HFFc6 (cell line): ENCODE results near the gene ZNF862. TPM values are rescaled to one million over a fixed set of nuclear protein-coding genes. Genes with fewer than 3 reads are reported as not detected.

Source experiments
- DNase-seq: peaks from one replicate; pipeline ENCODE4 v3.0.0-alpha.2; 2018
- H3K27ac Mint-ChIP-seq: 2 replicates; pipeline ENCODE4 v1.8.0; 2020; ENCODE audit warnings: mild to moderate bottlenecking, mixed read lengths
- H3K27me3 Mint-ChIP-seq: 2 replicates; pipeline ENCODE4 v1.8.0; 2021; ENCODE audit warnings: mild to moderate bottlenecking, moderate library complexity, mixed read lengths; ENCODE audit not compliant: insufficient read depth
- H3K36me3 Mint-ChIP-seq: 2 replicates; pipeline ENCODE4 v1.8.0; 2021; ENCODE audit warnings: low read depth, mixed read lengths
- H3K4me1 Mint-ChIP-seq: 2 replicates; pipeline ENCODE4 v1.8.0; 2020; ENCODE audit warnings: low read depth, mixed read lengths
- H3K4me3 Mint-ChIP-seq: 2 replicates; pipeline ENCODE4 v1.8.0; 2020; ENCODE audit warnings: mild to moderate bottlenecking, moderate library complexity, mixed read lengths
- H3K9me3 Mint-ChIP-seq: 2 replicates; pipeline ENCODE4 v1.8.0; 2020; ENCODE audit warnings: mild to moderate bottlenecking, mixed read lengths
- total RNA-seq, 6 experiments: library from RNA; stranded (reverse); fragmentation: NEBNext Ultra II Directional; extraction: Animal tissue kit (Norgen Biotek cat#: 25700); gene quantifications; 2 replicates in 1 of 6; 3 replicates in 5 of 6; pipeline ENCODE4 v1.2.3, GENCODE V29; 2021
- TF ChIP-seq, protein P1 (sequence below): fragments of 200-600 bp; sonication (generic); IDR thresholded peaks from 2 replicates; pipeline ENCODE4 v1.5.0; 2021; ENCODE audit warnings: antibody characterized with exemption, mild to moderate bottlenecking

Gene ZNF862
- total RNA-seq, 6 experiments from 2014 or later: 5.2 to 8.2 (median 6.9) TPM

- Mint-ChIP-seq H3K4me3 (no peak overlapping the region), H3K4me1 (no peaks in the 10 kb centered on the region), H3K36me3 (no peaks in the 10 kb centered on the region), H3K27ac (no peak overlapping the region), H3K9me3 (no peaks in the 10 kb centered on the region), H3K27me3 (peaks cover 13% of the 10 kb centered on the region)
- TF ChIP-seq, protein P1, sequence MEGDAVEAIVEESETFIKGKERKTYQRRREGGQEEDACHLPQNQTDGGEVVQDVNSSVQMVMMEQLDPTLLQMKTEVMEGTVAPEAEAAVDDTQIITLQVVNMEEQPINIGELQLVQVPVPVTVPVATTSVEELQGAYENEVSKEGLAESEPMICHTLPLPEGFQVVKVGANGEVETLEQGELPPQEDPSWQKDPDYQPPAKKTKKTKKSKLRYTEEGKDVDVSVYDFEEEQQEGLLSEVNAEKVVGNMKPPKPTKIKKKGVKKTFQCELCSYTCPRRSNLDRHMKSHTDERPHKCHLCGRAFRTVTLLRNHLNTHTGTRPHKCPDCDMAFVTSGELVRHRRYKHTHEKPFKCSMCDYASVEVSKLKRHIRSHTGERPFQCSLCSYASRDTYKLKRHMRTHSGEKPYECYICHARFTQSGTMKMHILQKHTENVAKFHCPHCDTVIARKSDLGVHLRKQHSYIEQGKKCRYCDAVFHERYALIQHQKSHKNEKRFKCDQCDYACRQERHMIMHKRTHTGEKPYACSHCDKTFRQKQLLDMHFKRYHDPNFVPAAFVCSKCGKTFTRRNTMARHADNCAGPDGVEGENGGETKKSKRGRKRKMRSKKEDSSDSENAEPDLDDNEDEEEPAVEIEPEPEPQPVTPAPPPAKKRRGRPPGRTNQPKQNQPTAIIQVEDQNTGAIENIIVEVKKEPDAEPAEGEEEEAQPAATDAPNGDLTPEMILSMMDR: no peak
- no peak for DNase-seq
Measured at GRCh38 chr7:149823191-149823630, 15.0 kb upstream of the ZNF862 start.

DNA sequence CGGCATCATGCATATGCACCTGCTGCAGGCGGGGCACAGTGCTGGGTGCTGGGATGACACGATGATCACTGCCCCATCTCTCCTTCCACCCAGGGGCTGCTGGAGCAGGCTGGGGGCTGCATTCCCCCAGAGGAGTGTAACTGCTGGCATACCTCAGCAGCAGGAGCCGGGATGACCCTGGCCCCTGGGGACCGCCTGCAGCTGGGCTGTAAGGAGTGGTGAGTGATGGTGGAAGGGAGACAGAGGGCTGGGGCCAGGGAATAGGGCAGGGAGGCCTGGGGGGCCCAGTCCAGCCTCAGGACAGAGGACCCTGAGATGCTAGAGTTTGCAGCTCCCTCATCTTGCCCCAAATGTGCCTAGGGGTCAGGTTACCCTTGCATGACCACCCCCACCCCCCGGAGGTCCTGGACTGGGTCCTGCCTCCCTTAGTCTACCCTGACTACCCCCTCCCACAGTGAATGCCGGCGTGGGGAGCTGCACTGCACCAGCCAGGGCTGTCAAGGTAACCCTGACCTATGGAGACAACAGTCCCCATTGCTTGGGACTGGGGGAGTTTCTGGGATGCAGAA lies 14.5 kb upstream of the ZNF862 start:
- no peak overlapping the region for H3K4me3 Mint-ChIP-seq
- no peaks in the 10 kb centered on the region for H3K9me3 Mint-ChIP-seq
- peaks cover 13% of the 10 kb centered on the region for H3K27me3 Mint-ChIP-seq
- no peaks in the 10 kb centered on the region for H3K36me3 Mint-ChIP-seq
- no peak for DNase-seq
- no peaks in the 10 kb centered on the region for H3K4me1 Mint-ChIP-seq
- no peak overlapping the region for H3K27ac Mint-ChIP-seq
- TF ChIP-seq, protein P1: no peak

- no peaks in the 10 kb centered on the region for H3K9me3 Mint-ChIP-seq
- no peak overlapping the region for H3K4me3 Mint-ChIP-seq
- no peak for DNase-seq
- no peak overlapping the region for H3K27ac Mint-ChIP-seq
- H3K27me3 Mint-ChIP-seq: peaks cover 13% of the 10 kb centered on the region
- no peaks in the 10 kb centered on the region for H3K4me1 Mint-ChIP-seq
- TF ChIP-seq, protein P1: no peak
- no peaks in the 10 kb centered on the region for H3K36me3 Mint-ChIP-seq
Measured at GRCh38 chr7:149824301-149824741, 13.9 kb upstream of the ZNF862 start.

GRCh38 chr7:149824748-149825566 lies 13.2 kb upstream of the ZNF862 start:
- no peaks in the 10 kb centered on the region for H3K4me1 Mint-ChIP-seq
- TF ChIP-seq, protein P1: no peak
- DNase-seq: no peak
- H3K9me3 Mint-ChIP-seq: no peaks in the 10 kb centered on the region
- no peaks in the 10 kb centered on the region for H3K36me3 Mint-ChIP-seq
- H3K4me3 Mint-ChIP-seq: no peak overlapping the region
- H3K27ac Mint-ChIP-seq: no peak overlapping the region
- H3K27me3 Mint-ChIP-seq: peaks cover 13% of the 10 kb centered on the region

DNA sequence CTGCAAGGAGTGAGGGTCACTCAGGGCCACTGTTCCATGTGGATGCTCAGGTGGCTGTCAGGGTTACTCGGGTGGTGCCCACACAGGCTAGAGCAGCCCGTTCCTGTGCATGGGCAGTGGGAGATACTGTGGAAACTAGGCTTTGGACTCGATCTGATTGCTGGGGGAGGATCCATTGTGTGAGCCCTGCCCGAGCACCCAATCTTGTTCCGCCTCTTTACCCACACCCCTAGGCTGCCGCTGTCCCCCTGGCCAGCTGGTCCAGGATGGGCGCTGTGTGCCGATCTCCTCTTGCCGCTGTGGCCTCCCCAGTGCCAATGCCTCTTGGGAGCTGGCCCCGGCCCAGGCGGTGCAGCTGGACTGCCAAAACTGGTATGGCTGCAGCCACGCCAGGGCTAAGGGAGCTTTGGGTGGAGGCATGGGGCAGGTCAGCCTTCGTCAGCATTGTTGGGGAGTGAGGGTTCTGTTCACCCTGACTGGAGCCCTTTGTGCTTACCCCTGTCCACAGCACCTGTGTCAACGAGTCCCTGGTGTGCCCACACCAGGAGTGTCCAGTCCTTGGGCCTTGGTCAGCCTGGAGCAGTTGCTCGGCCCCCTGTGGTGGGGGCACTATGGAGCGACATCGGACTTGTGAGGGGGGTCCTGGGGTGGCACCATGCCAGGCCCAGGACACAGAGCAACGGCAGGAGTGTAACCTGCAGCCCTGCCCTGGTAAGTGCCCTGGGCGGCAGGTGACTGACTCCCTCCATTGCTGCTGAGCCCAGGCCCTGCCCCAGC lies 12.4 kb upstream of the ZNF862 start:
- Mint-ChIP-seq H3K9me3 (no peaks in the 10 kb centered on the region), H3K4me3 (no peak overlapping the region), H3K27me3 (peaks cover 13% of the 10 kb centered on the region), H3K36me3 (no peaks in the 10 kb centered on the region), H3K27ac (no peak overlapping the region), H3K4me1 (no peaks in the 10 kb centered on the region)
- no peak for DNase-seq
- TF ChIP-seq, protein P1: no peak
